ENCODE results near the gene ABI3BP.

Gene ABI3BP

GRCh38 chr3:100891033-100891432 lies 102.2 kb downstream of the ABI3BP start:
- no peak for DNase-seq (ENCODE audit: low read depth)

- no peak for DNase-seq (ENCODE audit: low read depth)
Observed at GRCh38 chr3:100888881-100889280, 104.3 kb downstream of the ABI3BP start.

- DNase-seq (ENCODE audit: low read depth): no peak
Observed at GRCh38 chr3:100882571-100882984, 110.6 kb downstream of the ABI3BP start.

DNA sequence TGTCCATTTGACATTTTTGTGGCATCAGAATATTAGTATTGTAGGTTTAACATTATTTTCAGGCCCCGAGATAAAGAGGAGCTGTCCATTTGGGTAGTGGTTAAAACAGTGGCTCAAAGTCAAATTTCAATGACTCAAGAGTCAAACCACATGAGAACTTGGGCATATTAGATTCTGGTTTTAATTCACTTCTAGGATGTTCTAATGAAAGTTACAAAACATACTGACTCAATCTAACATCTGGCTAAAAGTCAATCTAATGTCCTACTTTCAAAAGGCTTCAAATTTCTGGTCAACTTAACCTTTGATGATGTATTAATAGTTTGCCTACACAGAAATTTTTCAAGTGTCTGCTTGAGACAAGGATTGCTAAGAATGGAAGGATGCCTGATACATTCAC lies 112.4 kb downstream of the ABI3BP start:
- DNase-seq (ENCODE audit: low read depth): no peak

- no peak for DNase-seq (ENCODE audit: low read depth)
Observed at GRCh38 chr3:100880072-100880471, 113.1 kb downstream of the ABI3BP start.

DNA sequence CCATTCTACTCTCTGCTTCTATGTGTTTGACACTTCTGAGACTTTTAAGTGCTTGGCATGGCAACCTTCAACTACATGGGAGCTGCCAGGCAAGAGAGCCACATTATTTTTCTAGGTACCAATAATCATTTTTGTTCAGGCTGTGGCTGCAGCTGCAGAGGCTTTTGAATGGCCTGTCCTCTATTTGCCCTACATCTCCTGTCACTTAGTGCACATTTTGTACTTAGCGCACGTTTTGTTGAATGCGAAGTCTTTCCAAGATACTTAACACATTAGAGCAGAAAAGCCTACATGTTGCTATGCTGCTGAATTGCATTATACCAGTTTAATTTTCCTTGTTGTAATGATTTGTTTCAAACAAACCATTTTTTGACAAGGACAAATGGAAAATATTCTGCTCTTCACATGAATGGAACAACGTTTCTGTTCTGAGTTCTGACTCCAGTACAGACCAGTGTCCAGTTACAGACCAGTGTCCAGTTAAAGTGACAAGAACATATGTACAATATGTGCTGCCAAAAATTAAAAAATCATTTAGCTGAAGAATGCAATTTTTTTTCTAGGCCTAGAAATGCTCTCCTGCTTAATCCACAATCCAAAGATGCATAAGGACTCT lies 113.9 kb downstream of the ABI3BP start:
- no peak for DNase-seq (ENCODE audit: low read depth)

- DNase-seq (ENCODE audit: low read depth): no peak
Observed at GRCh38 chr3:100877286-100877685, 115.9 kb downstream of the ABI3BP start.

- DNase-seq (ENCODE audit: low read depth): no peak
Observed at GRCh38 chr3:100875239-100875638, 118.0 kb downstream of the ABI3BP start.

DNA sequence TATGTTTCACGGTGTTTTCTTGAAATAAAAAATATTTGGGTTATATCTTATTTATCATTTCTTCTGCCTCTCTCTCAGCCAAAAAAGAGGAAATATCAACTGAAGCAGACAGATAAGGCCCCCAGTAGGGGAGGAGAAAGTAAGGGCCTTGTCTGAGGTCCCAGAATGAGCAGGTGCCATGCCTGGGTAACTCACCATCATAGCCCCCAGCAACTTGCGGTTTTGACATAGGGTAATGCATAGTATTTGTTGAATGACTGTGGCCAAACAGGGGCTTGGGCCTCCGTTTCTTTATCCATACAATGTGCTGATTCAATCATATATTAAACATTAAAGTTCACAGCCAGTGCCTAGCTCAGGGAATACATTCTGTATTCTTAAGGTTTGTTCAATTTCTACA lies 119.6 kb downstream of the ABI3BP start:
- DNase-seq (ENCODE audit: low read depth): no peak

DNA sequence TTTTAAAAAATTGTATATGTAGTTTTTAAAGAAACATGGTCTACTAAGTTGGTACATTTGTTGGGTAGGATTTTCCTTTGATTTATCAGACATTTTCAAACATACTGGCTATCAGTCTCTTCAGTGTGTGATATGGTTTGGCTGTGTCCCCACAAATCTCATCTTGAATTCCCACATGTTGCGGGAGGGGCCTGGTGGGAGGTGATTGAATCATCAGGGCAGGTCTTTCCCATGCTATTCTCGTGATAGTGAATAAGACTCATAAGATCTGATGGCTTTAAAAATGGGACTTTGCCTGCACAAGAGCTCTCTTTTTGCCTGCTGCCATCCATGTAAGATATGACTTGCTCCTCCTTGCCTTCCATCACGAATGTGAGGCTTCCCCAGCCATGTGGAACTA lies 121.9 kb downstream of the ABI3BP start:
- DNase-seq (ENCODE audit: low read depth): no peak

DNA sequence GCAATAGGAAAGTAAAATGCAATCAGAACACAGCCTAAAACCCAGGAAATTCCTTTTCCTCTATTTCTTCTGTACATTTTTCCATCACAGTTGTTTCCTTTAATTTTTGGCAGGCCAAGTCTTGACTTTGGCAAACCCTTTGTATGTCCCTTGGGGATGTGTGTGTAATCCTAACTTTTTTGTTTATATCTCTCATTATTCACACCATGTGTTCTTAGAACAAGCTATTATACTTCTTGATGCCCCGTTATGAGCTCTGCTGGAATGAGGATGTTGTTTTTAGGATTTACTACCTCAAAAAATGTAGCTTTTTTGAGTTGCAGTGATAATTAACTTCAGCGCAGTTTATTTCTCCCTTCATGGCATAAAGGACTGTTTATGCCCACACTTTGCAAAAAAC lies 123.4 kb downstream of the ABI3BP start:
- DNase-seq (ENCODE audit: low read depth): no peak

- no peak for DNase-seq (ENCODE audit: low read depth)
Observed at GRCh38 chr3:100868894-100869293, 124.3 kb downstream of the ABI3BP start.

- no peak for DNase-seq (ENCODE audit: low read depth)
Observed at GRCh38 chr3:100868096-100868495, 125.1 kb downstream of the ABI3BP start.

DNA sequence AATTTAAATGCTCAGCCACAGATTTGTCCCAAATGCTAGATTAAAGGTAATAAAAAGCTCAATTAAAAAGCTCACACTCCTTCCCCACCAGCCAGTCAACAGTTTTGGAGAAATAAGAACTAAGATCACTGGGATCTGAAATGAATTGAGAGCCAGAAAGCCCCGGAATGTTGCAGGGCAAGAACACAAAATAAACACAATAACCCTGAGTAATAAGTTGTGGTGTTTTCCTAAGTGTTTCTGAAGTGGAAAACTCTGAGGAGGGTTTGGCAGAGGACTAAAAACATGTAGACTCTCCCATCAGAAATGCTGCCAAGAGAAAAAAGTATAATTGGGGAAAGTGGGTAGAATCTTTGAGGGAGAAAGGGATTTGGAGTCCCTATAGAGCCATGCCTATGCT lies 127.8 kb downstream of the ABI3BP start:
- DNase-seq (ENCODE audit: low read depth): no peak

- DNase-seq (ENCODE audit: low read depth): no peak
Observed at GRCh38 chr3:100864471-100865250, 128.6 kb downstream of the ABI3BP start.

DNA sequence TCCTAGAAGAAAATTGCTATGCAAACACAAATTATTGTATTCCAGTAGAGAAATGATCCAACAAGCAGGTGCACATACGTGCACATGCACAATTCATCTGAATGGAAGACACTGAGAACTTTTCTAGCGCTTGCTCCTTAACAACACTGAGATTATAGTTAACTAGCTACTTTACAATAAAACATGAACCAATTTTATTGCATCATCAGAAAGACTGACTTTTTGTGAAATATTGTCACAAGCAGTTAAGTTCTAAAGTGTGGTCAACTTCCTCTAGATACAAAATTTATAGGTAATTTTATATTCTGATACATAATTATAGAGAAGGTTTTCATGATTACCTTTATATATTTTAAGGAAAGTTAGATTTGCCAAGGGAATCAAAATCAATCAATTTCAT lies 135.4 kb downstream of the ABI3BP start:
- DNase-seq (ENCODE audit: low read depth): no peak

DNA sequence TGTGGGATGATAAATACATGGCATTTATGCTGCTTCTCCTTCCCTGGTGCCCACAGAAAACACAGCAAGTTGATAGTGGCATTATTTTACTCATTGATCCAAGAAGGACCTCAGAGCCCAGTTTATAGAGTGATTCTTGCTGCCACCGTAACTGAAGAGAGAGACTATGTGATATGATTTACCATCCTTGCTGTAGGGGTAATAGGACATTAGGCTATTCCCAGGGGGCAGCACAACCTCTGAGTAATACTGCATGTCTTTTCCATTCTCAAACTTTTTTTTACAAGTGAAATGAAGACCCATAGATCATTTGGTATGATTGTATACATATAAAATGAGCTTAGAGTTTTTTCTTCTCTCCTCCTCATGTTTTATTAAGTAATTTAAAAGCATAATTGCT lies 136.4 kb downstream of the ABI3BP start:
- DNase-seq (ENCODE audit: low read depth): no peak

GRCh38 chr3:100852840-100853239 lies 140.4 kb downstream of the ABI3BP start:
- DNase-seq (ENCODE audit: low read depth): no peak

DNA sequence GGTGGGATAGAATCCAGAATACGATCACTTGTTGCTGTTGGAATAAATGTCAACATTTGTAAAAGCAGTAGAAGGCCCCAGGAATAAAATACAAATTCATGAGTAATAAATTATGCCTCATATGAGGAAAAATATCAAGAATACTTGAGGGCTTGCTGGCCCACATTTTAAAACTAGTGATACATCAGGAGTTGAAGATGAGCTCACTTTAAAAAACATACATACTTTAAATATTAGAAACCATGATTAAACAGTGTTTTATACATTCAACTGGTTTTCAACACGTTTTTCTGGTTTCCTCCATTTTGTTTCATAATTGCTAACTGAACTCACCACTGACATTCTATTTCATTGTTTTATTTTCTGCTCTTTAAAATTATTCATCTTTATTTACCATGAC lies 142.5 kb downstream of the ABI3BP start:
- DNase-seq (ENCODE audit: low read depth): no peak

DNA sequence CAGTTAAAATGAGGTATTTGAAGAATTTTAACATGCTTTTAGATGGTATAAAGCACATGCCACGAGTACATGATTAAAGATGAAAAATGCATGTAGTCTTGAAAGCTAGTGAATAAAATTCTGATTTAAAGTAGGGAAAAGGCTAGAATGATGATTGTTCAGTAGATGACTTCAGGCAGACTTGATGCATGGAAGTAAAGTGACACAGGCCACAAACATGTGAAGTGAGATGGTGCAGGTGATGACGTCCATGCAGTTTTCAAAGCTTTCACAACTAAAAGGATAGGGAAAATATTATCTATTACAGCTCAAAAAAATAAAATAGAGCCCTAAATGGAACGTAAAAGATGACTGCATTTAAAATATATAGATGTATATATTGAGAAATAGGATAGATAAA lies 143.1 kb downstream of the ABI3BP start:
- no peak for DNase-seq (ENCODE audit: low read depth)

- DNase-seq (ENCODE audit: low read depth): no peak
Observed at GRCh38 chr3:100844063-100844936, 148.9 kb downstream of the ABI3BP start.

GRCh38 chr3:100838157-100838556 lies 155.1 kb downstream of the ABI3BP start:
- no peak for DNase-seq (ENCODE audit: low read depth)

DNA sequence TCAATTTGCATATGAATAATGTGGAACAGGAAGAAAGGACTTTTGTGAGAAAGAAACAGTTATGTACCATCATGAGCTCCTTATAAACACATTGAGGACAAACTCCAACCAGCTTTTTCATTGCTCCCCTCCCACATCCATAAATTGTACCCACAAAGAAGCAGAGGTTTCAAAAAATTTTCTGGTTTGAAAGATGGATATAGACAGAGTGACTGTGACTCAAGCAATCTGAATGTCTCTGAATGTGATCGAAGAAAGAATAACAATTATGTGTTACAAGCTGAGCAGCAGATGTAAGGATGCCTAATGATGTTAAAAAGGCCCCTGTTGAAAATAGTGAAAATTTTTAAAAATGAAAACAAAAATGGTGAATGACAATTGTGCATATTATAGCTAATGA lies 156.6 kb downstream of the ABI3BP start:
- DNase-seq (ENCODE audit: low read depth): no peak

Measured in activated T-cell treated with anti-CD3 and anti-CD28 coated beads for 24 hours (primary cell).